GM12873 (cell line): ENCODE data around the gene TIFAB.

Experiments
- CTCF ChIP-seq: IDR thresholded peaks from 2 replicates; pipeline ENCODE4 v1.5.1; 2012; ENCODE audit warnings: low read depth, mild to moderate bottlenecking, moderate library complexity, low read length, control low read depth; ENCODE audit not compliant: insufficient read depth; ENCODE audit errors: missing control alignments

The TIFAB gene

DNA sequence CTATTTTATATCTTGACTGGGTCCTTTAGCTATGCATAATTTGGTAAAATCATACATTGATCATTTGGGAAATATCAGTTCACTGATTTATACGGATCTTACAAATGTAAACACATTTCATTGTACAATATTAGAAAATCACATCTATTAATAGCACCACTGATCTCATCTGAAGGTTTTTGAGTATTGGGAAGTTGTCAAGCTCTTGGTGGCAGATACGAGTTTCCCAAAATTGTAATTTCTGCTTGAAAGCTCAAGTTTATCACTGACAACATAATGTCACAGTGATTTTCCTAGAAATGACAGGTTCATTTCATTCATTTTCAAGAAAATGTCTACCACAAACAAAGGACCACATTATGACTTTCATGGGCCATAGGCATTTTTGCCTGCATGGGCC lies 50.1 kb downstream of the TIFAB start:
- no peak for TF ChIP-seq CTCF

DNA sequence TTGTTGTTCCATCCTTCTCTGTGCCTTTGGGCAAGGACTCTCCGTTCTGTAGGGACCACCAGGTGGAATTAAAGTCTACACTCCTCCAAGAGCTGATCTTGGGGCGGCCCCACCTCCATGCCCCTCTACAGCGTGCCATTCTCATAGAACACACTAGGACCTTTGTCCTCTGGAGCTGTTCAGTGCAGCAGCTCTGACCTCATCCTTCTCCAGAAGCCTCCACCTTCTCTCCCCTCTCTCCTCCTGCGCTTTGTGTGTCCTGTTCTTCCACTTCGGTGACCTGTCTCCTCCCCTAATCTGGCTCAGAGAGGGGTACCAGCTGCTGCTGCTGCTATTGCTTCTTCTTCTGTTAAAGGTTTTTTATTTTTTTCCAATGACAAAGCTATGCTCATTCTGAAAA lies 51.3 kb downstream of the TIFAB start:
- TF ChIP-seq CTCF = no peak

DNA sequence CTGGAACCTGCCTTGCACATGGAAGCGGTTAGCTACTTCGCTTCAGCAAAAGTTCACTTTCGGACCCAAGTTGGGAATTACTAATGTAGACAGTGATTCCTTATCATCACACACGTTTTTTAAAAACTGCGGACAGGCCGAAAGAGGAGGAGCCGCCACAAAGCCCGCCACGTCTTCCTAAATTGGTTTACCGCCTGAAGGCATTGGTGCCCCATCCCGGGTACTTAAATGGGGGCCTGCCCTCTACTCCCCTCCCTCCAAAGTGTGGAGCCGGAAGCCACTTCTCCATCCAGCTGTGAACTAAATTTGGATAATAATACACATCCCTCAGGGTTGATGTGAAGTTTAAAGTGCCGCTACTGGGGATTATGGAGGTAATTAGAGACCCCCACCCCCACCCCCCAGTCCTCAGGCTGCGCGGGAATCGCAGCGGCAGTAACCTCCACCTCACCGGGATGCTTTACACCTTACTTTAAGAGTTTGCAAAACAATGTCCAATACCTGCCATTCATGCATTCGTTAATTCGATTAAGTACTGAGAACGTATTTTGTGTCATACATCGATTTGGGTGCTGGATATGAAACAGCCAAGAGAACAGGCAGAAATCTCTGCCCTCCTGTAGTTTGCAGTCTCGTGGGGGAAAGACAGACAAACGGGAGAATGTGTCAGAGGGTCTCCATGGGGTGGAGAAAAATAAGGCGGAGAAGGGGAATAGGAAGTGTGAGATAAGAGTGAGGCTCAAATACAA lies 52.2 kb downstream of the TIFAB start:
- TF ChIP-seq CTCF = no peak

DNA sequence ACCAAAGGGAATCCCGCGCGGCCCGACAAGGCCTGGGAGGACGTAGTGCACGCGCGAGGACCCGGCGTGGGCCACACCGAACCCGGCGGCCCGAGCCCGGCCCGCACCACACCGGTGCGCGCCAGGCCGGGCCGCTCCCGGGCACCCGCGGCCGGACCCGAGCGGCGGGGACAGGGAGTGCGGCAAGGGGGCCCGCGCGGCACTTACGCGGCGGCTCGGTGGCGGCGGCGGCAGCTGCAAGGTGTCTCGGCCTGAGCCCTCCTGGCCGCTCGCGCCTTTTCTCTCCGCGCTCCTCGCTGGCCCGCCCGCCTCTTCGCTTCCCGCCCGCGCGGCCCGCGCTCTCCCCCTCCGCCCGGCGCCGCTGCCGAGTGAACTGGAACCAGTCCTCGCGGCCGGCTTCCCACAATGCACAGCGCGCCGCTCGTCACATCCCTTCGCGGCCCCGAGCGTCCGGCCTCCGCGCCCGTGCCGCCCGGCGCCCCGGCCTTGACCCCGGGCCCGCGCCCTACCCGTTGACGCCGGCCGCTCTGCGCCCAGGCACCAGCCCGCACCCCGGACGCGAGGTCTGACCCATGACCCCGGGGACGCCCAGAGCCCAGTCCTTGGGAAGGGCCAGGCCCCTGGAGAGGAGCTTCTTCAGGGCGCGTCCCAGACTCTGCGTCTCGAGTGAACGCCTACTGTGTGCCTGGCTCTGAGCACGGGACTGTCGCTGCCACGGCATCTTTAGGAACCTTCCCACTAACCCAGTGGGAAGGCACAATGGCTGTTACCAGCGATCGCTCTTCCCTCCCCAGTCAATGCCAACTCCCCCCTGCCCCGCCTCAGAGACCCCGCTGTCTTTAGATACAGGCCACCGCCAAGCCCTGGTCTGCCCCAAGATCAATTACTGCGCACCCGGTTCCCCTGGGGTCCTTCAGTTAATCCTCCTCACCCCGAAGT lies 53.0 kb downstream of the TIFAB start, which contains the start of gene MACROH2A1:
MACROH2A1 (minus strand) TSS at position 377 of the 939 bp plus-strand sequence. CDS start 10,138 bp downstream, outside the sequence.
- no peak for TF ChIP-seq CTCF

- no peak for TF ChIP-seq CTCF
Measured at GRCh38 chr5:135398160-135398854, 53.8 kb downstream of the TIFAB start.
